SK-N-SH (cell line): ENCODE results near the gene CDKAL1. TPM values are rescaled to one million over a fixed set of nuclear protein-coding genes. Genes with fewer than 3 reads are reported as not detected.

Experiments used
- CTCF ChIA-PET: fragments of 300-600, 350-600 bp; formaldehyde crosslinking; extraction: SDS; loops from one replicate; lab custom pipeline; 2021; lab: Yijun Ruan, JAX
- POLR2A ChIA-PET: fragments of 350-600 bp; sonication (Branson Sonifier 250); formaldehyde crosslinking; extraction: SDS; loops from one replicate; lab custom pipeline; 2020; ENCODE audit warnings: antibody characterized with exemption, inconsistent platforms; lab: Yijun Ruan, JAX
- DNase-seq: peaks from one replicate; pipeline ENCODE4 v3.0.0; 2012
- H2AFZ ChIP-seq: fragments of 200-600 bp; sonication (generic); 2 replicates; pipeline ENCODE4 v1.8.1; 2016; ENCODE audit warnings: antibody characterized with exemption, mild to moderate bottlenecking, low read depth
- H3F3A ChIP-seq: fragments of 200-600 bp; sonication (generic); replicated peaks from 2 replicates; pipeline ENCODE3; 2016; ENCODE audit warnings: antibody characterized with exemption, mild to moderate bottlenecking; ENCODE audit not compliant: insufficient read depth
- H3K27ac ChIP-seq, 2 experiments: fragments of 200-500 bp in 1 of 2; fragments of 200-600 bp in 1 of 2; sonication (Bioruptor generic) in 1 of 2; sonication (generic), shearing (Covaris generic) in 1 of 2; 2 replicates each; pipeline versions ENCODE4 v1.5.1 to v1.6.1; 2014 to 2016; ENCODE audit warnings: low read depth in 2 of 2, inconsistent platforms in 1 of 2, low read length in 1 of 2, mild to moderate bottlenecking in 1 of 2, mixed read lengths in 1 of 2
- H3K27me3 ChIP-seq: fragments of 200-600 bp; sonication (generic), shearing (Covaris generic); 2 replicates; pipeline ENCODE4 v1.6.1; 2016; ENCODE audit warnings: mixed run types; ENCODE audit not compliant: insufficient read depth
- H3K36me3 ChIP-seq, 2 experiments: fragments of 200-500 bp in 1 of 2; fragments of 200-600 bp in 1 of 2; sonication (Bioruptor generic) in 1 of 2; sonication (generic) in 1 of 2; replicated peaks in 1 of 2; 2 replicates each; pipeline versions ENCODE3 to v1.5.1; 2014 to 2016; ENCODE audit warnings: low read length in 1 of 2, mild to moderate bottlenecking in 1 of 2; ENCODE audit not compliant: insufficient read depth in 2 of 2, control insufficient read depth in 1 of 2
- H3K4me1 ChIP-seq, 2 experiments: fragments of 200-500 bp in 1 of 2; fragments of 200-600 bp in 1 of 2; sonication (Bioruptor generic) in 1 of 2; sonication (generic), shearing (Covaris generic) in 1 of 2; 2 replicates each; pipeline versions ENCODE4 v1.5.1 to v1.6.1; 2014 to 2016; ENCODE audit warnings: low read depth in 1 of 2, low read length in 1 of 2, mixed run types in 1 of 2; ENCODE audit not compliant: insufficient read depth in 2 of 2, control insufficient read depth in 1 of 2
- H3K4me2 ChIP-seq: fragments of 200-600 bp; sonication (generic), shearing (Covaris generic); 2 replicates; pipeline ENCODE4 v1.6.1; 2017; ENCODE audit warnings: mixed run types
- H3K4me3 ChIP-seq, 2 experiments: fragments of 200-500 bp in 1 of 2; fragments of 200-600 bp in 1 of 2; sonication (Bioruptor generic) in 1 of 2; sonication (generic), shearing (Covaris generic) in 1 of 2; 2 replicates each; pipeline versions ENCODE4 v1.5.1 to v1.8.1; 2014 to 2016; ENCODE audit warnings: low read depth in 2 of 2, inconsistent platforms in 1 of 2, low read length in 1 of 2, mild to moderate bottlenecking in 1 of 2, mixed read lengths in 1 of 2, moderate library complexity in 1 of 2
- H3K79me2 ChIP-seq: fragments of 200-600 bp; sonication (generic); 2 replicates; pipeline ENCODE4 v1.8.1; 2017; ENCODE audit warnings: mild to moderate bottlenecking; ENCODE audit not compliant: insufficient read depth
- H3K9ac ChIP-seq: fragments of 200-600 bp; sonication (generic); 2 replicates; pipeline ENCODE4 v1.6.1; 2017; ENCODE audit warnings: mixed run types
- H3K9me2 ChIP-seq: fragments of 200-600 bp; sonication (generic); 2 replicates; pipeline ENCODE4 v1.6.1; 2017; ENCODE audit warnings: mixed run types
- H3K9me3 ChIP-seq: fragments of 200-600 bp; sonication (generic); 2 replicates; pipeline ENCODE4 v1.6.1; 2017; ENCODE audit warnings: mixed run types, mild to moderate bottlenecking, moderate library complexity
- H4K20me1 ChIP-seq: fragments of 200-600 bp; sonication (generic); 2 replicates; pipeline ENCODE4 v1.6.1; 2017; ENCODE audit warnings: mild to moderate bottlenecking, mixed run types; ENCODE audit not compliant: insufficient read depth
- ELF1 ChIP-seq: IDR thresholded peaks from 2 replicates; pipeline ENCODE4 v1.4.0; 2012
- EZH2phosphoT487 ChIP-seq: fragments of 200-600 bp; sonication (generic); IDR thresholded peaks from 2 replicates; pipeline ENCODE4 v1.6.1; 2017; ENCODE audit warnings: low read depth, mixed run types, mild to moderate bottlenecking, antibody characterized with exemption, moderate library complexity, borderline replicate concordance
- FOSL2 ChIP-seq: IDR thresholded peaks from 2 replicates; pipeline ENCODE4 v1.4.0; 2012; ENCODE audit warnings: low read depth, mild to moderate bottlenecking, moderate library complexity, borderline replicate concordance
- FOXJ3 ChIP-seq: sonication (generic); formaldehyde crosslinking; IDR thresholded peaks from 2 replicates; pipeline ENCODE4 v1.5.1; 2020; ENCODE audit warnings: mild to moderate bottlenecking, missing genetic modification reagents
- MAX ChIP-seq: IDR thresholded peaks from 2 replicates; pipeline ENCODE4 v1.4.0; 2012; ENCODE audit warnings: low read depth
- MEF2A ChIP-seq: IDR thresholded peaks from 2 replicates; pipeline ENCODE4 v1.4.0; 2012; ENCODE audit warnings: low read depth, borderline replicate concordance
- NRF1 ChIP-seq: IDR thresholded peaks from 2 replicates; pipeline ENCODE4 v1.6.1; 2012; ENCODE audit warnings: low read depth, mild to moderate bottlenecking, low read length
- RCOR1 ChIP-seq: fragments of 150-350 bp; IDR thresholded peaks from 2 replicates; pipeline ENCODE4 v1.6.1; 2017; ENCODE audit warnings: antibody characterized with exemption, low read length
- REST ChIP-seq: IDR thresholded peaks from 2 replicates; pipeline ENCODE4 v1.6.1; 2012; ENCODE audit warnings: mild to moderate bottlenecking, low read depth, low read length, moderate library complexity
- RFX5 ChIP-seq: IDR thresholded peaks from 2 replicates; pipeline ENCODE4 v1.6.1; 2012; ENCODE audit warnings: mild to moderate bottlenecking, improper control_type of control experiment, low read length
- RXRA ChIP-seq: IDR thresholded peaks from 2 replicates; pipeline ENCODE4 v1.4.0; 2012; ENCODE audit warnings: low read depth, mild to moderate bottlenecking, borderline replicate concordance
- SIN3A ChIP-seq: IDR thresholded peaks from 2 replicates; pipeline ENCODE4 v1.6.1; 2012; ENCODE audit warnings: low read depth, mild to moderate bottlenecking, low read length, moderate library complexity, borderline replicate concordance
- SMC3 ChIP-seq: IDR thresholded peaks from 2 replicates; pipeline ENCODE4 v1.6.1; 2012; ENCODE audit warnings: low read depth, low read length, improper control_type of control experiment
- TAF1 ChIP-seq: IDR thresholded peaks from 2 replicates; pipeline ENCODE4 v1.6.1; 2012; ENCODE audit warnings: low read depth, mild to moderate bottlenecking, low read length, moderate library complexity, borderline replicate concordance
- TEAD4 ChIP-seq: IDR thresholded peaks from 2 replicates; pipeline ENCODE4 v1.4.0; 2012; ENCODE audit warnings: mild to moderate bottlenecking, borderline replicate concordance; ENCODE audit not compliant: insufficient read depth
- WGBS: methylation state at CpG from one replicate; pipeline ENCODE4 v1.1.6; 2017; ENCODE audit warnings: low lambda C conversion rate; 5-methylcytosine and 5-hydroxymethylcytosine counted together
- polyA plus RNA-seq, 3 experiments: library from polyadenylated mRNA; depleted of rRNA; stranded (reverse); fragments of >200 nt; gene quantifications; 2 replicates each; pipeline ENCODE4 v1.2.3, GENCODE V29; 2012
- TF ChIP-seq, protein P1 (sequence below): IDR thresholded peaks from 2 replicates; pipeline ENCODE4; 2012
- TF ChIP-seq, protein P2 (sequence below): fragments of 150-350 bp; IDR thresholded peaks from 2 replicates; pipeline ENCODE4 v1.6.1; 2017; ENCODE audit warnings: antibody characterized with exemption, low read length, low read depth, borderline replicate concordance

CDKAL1 gene
- polyA plus RNA-seq, 1 of the 3 experiments (the other 2 are of a cell fraction) = 2.6 TPM

DNA sequence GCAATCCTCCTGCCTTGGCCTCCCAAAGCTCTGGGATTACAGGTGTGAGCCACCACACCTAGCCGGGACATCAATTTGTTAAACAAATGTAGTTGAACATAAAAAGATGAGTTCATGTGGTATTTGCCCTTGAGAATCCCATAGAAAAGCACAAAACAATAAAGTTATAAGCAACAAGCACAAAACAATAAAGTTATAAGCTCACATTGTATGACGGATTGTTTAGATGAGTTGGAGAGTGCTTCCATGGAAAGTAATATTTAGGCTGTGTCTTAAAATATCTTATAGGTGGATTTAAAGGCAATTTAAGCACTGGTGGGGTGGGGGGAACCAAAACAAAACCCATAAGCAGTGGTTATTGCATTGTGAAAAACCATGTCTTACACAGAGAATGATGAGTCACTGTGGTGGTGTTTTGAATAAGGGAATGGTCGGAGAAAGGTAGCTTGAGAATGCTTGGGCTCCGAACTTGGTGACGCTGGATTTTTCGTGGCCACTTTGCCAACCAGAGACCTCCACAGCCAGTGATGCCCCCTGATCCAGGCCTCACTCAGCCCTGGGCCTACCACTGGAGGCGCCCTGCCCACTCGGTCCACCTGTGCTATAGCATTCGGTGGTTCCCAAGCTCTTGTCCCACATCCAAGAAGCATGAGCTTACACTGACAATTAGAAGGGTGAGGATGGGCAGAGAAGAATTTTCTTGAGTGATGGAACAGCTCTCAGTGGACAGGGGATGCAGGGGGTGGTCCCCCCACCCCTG is 256.0 kb downstream of the CDKAL1 start:
- Histone ChIP-seq H4K20me1 (no peaks in the 10 kb centered on the region), H3K36me3 (no peaks in the 10 kb centered on the region), H3K27ac (no peak overlapping the region), H3K79me2 (no peaks in the 10 kb centered on the region), H2AFZ (no peak overlapping the region), H3K9me2 (no peaks in the 10 kb centered on the region), H3K9me3 (no peaks in the 10 kb centered on the region), H3K9ac (no peak overlapping the region), H3K4me1 (peaks cover 11% of the 10 kb centered on the region in 2 experiments; a peak in 2 of 4 replicates), H3K4me2 (no peak overlapping the region), H3F3A (no peaks in the 10 kb centered on the region), H3K4me3 (no peak overlapping the region), H3K27me3 (no peaks in the 10 kb centered on the region)
- no peak for DNase-seq
- POLR2A ChIA-PET = no interaction called here
- TF ChIP-seq TEAD4 (no peak), RXRA (no peak), EZH2phosphoT487 (no peak), FOSL2 (no peak), SMC3 (no peak), FOXJ3 (CRISPR knock-in tag) (no peak), REST (no peak), SIN3A (no peak), RFX5 (no peak), NRF1 (no peak), RCOR1 (no peak), ELF1 (no peak), MEF2A (no peak), TAF1 (no peak), MAX (no peak)
- TF ChIP-seq, protein P1, sequence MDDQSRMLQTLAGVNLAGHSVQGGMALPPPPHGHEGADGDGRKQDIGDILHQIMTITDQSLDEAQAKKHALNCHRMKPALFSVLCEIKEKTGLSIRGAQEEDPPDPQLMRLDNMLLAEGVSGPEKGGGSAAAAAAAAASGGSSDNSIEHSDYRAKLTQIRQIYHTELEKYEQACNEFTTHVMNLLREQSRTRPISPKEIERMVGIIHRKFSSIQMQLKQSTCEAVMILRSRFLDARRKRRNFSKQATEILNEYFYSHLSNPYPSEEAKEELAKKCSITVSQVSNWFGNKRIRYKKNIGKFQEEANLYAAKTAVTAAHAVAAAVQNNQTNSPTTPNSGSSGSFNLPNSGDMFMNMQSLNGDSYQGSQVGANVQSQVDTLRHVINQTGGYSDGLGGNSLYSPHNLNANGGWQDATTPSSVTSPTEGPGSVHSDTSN = no peak
- TF ChIP-seq, protein P2, sequence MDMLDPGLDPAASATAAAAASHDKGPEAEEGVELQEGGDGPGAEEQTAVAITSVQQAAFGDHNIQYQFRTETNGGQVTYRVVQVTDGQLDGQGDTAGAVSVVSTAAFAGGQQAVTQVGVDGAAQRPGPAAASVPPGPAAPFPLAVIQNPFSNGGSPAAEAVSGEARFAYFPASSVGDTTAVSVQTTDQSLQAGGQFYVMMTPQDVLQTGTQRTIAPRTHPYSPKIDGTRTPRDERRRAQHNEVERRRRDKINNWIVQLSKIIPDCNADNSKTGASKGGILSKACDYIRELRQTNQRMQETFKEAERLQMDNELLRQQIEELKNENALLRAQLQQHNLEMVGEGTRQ = no peak
- 95% methylated on average over 9 of the region's 9 CpGs for WGBS
- CTCF ChIA-PET = interaction anchor here (0.6 to 1.9 kb wide), 5 partner anchors 225 to 804 kb away, joined by 3 to 19 read pairs (median 3); no protein-coding TSS in a partner anchor
